Astrocyte (in vitro differentiated cells and primary cell): ENCODE data around the gene ADAP1. TPM values are rescaled to one million over a fixed set of nuclear protein-coding genes. Genes with fewer than 3 reads are reported as not detected.

Source experiments
- DNase-seq: peaks from one replicate; pipeline ENCODE4 v3.0.0-alpha.2; 2010; ENCODE audit warnings: low read depth
- FAIRE-seq: peaks from 2 replicates; lab custom pipeline; 2011; peaks lifted over from hg19 to GRCh38; lab: Jason Lieb, UNC
- H2AFZ ChIP-seq: 2 replicates; pipeline ENCODE4 v1.6.0; 2012; ENCODE audit warnings: low read depth, low read length, inconsistent platforms
- H3K27ac ChIP-seq: 2 replicates; pipeline ENCODE4 v1.5.1; 2011; ENCODE audit warnings: low read depth, low read length, inconsistent platforms
- H3K27me3 ChIP-seq: 2 replicates; pipeline ENCODE4 v1.6.0; 2011; ENCODE audit warnings: low read length, inconsistent platforms; ENCODE audit not compliant: insufficient read depth
- H3K36me3 ChIP-seq: 2 replicates; pipeline ENCODE4 v1.5.1; 2011; ENCODE audit warnings: low read length, inconsistent platforms; ENCODE audit not compliant: insufficient read depth
- H3K4me1 ChIP-seq: 2 replicates; pipeline ENCODE4 v1.5.1; 2011; ENCODE audit warnings: low read length, inconsistent platforms; ENCODE audit not compliant: insufficient read depth
- H3K4me2 ChIP-seq: 2 replicates; pipeline ENCODE4 v1.6.0; 2012; ENCODE audit warnings: low read length, inconsistent platforms
- H3K4me3 ChIP-seq: 2 replicates; pipeline ENCODE4 v1.5.1; 2011; ENCODE audit warnings: low read depth, mild to moderate bottlenecking, low read length, inconsistent platforms; ENCODE audit not compliant: insufficient read depth
- H3K79me2 ChIP-seq: 2 replicates; pipeline ENCODE4 v1.6.0; 2012; ENCODE audit warnings: mild to moderate bottlenecking, low read length, inconsistent platforms; ENCODE audit not compliant: insufficient read depth
- H3K9ac ChIP-seq: 2 replicates; pipeline ENCODE4 v1.6.0; 2012; ENCODE audit warnings: mild to moderate bottlenecking, low read length, inconsistent platforms
- H3K9me3 ChIP-seq: 2 replicates; pipeline ENCODE4 v1.5.1; 2012; ENCODE audit warnings: low read depth, mild to moderate bottlenecking, low read length, inconsistent platforms; ENCODE audit not compliant: insufficient read depth
- H4K20me1 ChIP-seq: 2 replicates; pipeline ENCODE4 v1.6.0; 2012; ENCODE audit warnings: low read length, inconsistent platforms; ENCODE audit not compliant: insufficient read depth
- H3K27ac Mint-ChIP-seq: one replicate; pipeline ENCODE4 v1.8.0; 2021; ENCODE audit warnings: mild to moderate bottlenecking, mixed read lengths; ENCODE audit not compliant: unreplicated experiment
- H3K27me3 Mint-ChIP-seq: one replicate; pipeline ENCODE4 v1.8.0; 2021; ENCODE audit warnings: low read depth, mixed read lengths; ENCODE audit not compliant: unreplicated experiment
- H3K36me3 Mint-ChIP-seq: one replicate; pipeline ENCODE4 v1.8.0; 2021; ENCODE audit warnings: low read depth, mixed read lengths; ENCODE audit not compliant: unreplicated experiment
- H3K4me1 Mint-ChIP-seq: one replicate; pipeline ENCODE4 v1.8.0; 2021; ENCODE audit warnings: low read depth, mixed read lengths; ENCODE audit not compliant: unreplicated experiment
- H3K4me3 Mint-ChIP-seq: one replicate; pipeline ENCODE4 v1.8.0; 2021; ENCODE audit warnings: mild to moderate bottlenecking, moderate library complexity, mixed read lengths; ENCODE audit not compliant: unreplicated experiment
- H3K9me3 Mint-ChIP-seq: one replicate; pipeline ENCODE4 v1.8.0; 2021; ENCODE audit warnings: mild to moderate bottlenecking, mixed read lengths; ENCODE audit not compliant: unreplicated experiment
- EZH2 ChIP-seq: IDR thresholded peaks from 2 replicates; pipeline ENCODE4 v1.6.1; 2012; ENCODE audit warnings: mild to moderate bottlenecking, low read length, inconsistent platforms; ENCODE audit not compliant: insufficient read depth
- total RNA-seq: library from RNA; stranded (reverse); gene quantifications from 2 replicates; pipeline ENCODE4 v1.2.1, GENCODE V29; 2021
- TF ChIP-seq, protein P1 (sequence below): IDR thresholded peaks from 2 replicates; pipeline ENCODE4 v1.5.1; 2011; ENCODE audit warnings: low read depth, mild to moderate bottlenecking, inconsistent platforms, low read length, moderate library complexity; ENCODE audit not compliant: insufficient read depth

Gene ADAP1
- total RNA-seq, 1 donor from 2014 or later: 4.8 TPM

DNA sequence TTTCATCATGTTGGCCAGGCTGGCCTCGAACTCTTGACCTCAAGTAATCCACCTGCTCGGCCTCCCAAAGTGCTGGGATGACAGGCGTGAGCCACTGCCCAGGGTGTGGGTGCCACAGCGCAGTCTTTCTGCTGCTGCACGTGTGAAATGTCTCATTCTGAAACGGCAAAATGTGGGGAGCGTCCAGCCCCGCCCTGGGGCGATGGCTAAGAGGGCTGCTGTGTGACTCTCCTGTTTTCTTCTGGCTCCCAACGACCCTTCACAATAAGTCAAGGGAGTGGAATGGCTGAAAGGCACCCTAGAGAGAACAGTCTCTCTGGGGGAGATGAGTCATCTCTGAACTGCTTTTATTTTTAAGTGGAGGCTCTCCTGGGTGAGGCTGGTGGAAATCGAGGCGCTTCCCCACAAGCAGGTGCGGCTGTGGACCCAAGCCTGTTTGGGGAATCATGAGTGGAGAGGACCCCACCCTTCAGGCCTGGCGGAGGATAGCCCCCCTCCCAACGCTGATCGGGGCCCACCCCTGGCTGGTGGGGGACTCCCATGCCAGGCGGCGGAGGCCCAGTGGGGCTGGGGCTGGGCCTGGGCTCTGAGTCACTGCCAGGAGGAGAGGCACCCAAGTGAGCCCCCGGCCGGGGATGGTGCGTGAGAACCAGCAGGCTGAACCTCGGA lies 18.0 kb downstream of the ADAP1 start:
- FAIRE-seq: no peak
- Histone ChIP-seq H3K4me3 (no peak overlapping the region), H3K79me2 (no peaks in the 10 kb centered on the region), H3K27me3 (peaks cover 2% of the 10 kb centered on the region), H3K4me2 (peak overlapping the region; percentile 50), H3K9me3 (peaks cover 4% of the 10 kb centered on the region), H3K27ac (no peak overlapping the region), H3K9ac (no peak overlapping the region), H3K4me1 (no peaks in the 10 kb centered on the region), H3K36me3 (no peaks in the 10 kb centered on the region), H2AFZ (no peak overlapping the region), H4K20me1 (no peaks in the 10 kb centered on the region)
- Mint-ChIP-seq H3K4me1 (peaks cover 6% of the 10 kb centered on the region), H3K36me3 (peaks cover 6% of the 10 kb centered on the region), H3K4me3 (no peak overlapping the region), H3K27me3 (peaks cover 13% of the 10 kb centered on the region), H3K27ac (no peak overlapping the region), H3K9me3 (peaks cover 7% of the 10 kb centered on the region)
- TF ChIP-seq, protein P1, sequence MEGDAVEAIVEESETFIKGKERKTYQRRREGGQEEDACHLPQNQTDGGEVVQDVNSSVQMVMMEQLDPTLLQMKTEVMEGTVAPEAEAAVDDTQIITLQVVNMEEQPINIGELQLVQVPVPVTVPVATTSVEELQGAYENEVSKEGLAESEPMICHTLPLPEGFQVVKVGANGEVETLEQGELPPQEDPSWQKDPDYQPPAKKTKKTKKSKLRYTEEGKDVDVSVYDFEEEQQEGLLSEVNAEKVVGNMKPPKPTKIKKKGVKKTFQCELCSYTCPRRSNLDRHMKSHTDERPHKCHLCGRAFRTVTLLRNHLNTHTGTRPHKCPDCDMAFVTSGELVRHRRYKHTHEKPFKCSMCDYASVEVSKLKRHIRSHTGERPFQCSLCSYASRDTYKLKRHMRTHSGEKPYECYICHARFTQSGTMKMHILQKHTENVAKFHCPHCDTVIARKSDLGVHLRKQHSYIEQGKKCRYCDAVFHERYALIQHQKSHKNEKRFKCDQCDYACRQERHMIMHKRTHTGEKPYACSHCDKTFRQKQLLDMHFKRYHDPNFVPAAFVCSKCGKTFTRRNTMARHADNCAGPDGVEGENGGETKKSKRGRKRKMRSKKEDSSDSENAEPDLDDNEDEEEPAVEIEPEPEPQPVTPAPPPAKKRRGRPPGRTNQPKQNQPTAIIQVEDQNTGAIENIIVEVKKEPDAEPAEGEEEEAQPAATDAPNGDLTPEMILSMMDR: no peak
- TF ChIP-seq EZH2: no peak
- peak; percentile 32 for DNase-seq

DNA sequence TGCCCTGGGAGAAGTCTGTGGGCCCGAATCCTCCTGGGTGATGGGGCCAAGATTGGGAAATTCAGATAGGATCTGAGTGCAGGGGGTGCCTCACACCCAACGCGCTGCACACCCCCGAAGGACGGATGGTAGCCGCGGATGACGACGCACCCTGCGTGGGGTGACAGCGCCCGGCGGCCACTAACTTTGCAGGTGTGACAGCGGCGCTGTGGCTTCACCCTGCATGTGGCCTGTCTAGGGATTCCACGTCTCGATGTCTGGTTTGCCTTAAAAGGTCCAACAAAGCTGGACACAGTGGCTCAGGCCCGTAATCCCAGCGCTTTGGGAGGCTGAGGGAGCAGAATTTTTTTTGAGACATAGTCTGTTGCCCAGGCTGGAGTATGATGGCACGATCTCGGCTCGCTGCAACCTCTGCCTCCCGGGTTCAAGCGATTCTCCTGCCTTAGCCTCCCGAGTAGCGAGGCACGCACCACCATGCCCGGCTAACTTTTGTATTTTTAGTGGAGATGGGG lies 18.6 kb downstream of the ADAP1 start:
- FAIRE-seq: no peak
- H2AFZ ChIP-seq: no peak overlapping the region
- H3K4me3 ChIP-seq: no peak overlapping the region
- no peak for DNase-seq
- no peaks in the 10 kb centered on the region for H4K20me1 ChIP-seq
- Mint-ChIP-seq H3K4me1 (peaks cover 6% of the 10 kb centered on the region), H3K36me3 (peaks cover 6% of the 10 kb centered on the region), H3K27ac (no peak overlapping the region), H3K9me3 (peaks cover 7% of the 10 kb centered on the region), H3K4me3 (no peak overlapping the region), H3K27me3 (peaks cover 9% of the 10 kb centered on the region)
- H3K4me2 ChIP-seq: no peak overlapping the region
- H3K4me1 ChIP-seq: no peaks in the 10 kb centered on the region
- no peak overlapping the region for H3K9ac ChIP-seq
- no peak overlapping the region for H3K27ac ChIP-seq
- no peak for TF ChIP-seq EZH2
- TF ChIP-seq, protein P1: no peak
- peaks cover 4% of the 10 kb centered on the region for H3K9me3 ChIP-seq
- H3K79me2 ChIP-seq: no peaks in the 10 kb centered on the region
- peaks cover 2% of the 10 kb centered on the region for H3K27me3 ChIP-seq
- H3K36me3 ChIP-seq: no peaks in the 10 kb centered on the region
